Stimulated activated CD4-positive, alpha-beta T cell treated with anti-CD3 and anti-CD28 coated beads, Interleukin-2, amount 100 ng/mL, for 48 hours (primary cell): ENCODE results near the gene RNU7-1.

Experiments used
- DNase-seq, 2 donors: peaks; one replicate each; pipeline ENCODE4 v3.0.0-alpha.2; 2020

Gene RNU7-1

DNA sequence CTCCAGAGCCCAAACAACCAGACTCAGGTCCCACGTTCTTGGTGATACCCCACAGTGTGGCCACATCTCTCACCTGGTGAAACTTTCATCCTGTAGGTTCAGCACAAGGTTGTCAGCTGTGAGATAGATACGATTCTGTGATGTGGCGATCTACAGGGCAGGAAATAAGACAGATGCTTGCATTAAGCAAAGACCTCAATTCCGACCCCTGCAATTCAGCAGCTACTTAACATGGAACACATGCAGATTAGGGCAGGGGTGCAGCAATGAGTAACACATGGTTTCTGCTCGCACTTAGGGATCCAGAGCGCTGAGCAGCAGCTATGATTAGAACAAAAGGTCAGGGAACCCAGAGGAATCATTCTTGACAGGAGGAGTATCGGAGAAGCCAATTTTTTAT, 22.7 kb downstream of the RNU7-1 start:
- DNase-seq = no peak

DNA sequence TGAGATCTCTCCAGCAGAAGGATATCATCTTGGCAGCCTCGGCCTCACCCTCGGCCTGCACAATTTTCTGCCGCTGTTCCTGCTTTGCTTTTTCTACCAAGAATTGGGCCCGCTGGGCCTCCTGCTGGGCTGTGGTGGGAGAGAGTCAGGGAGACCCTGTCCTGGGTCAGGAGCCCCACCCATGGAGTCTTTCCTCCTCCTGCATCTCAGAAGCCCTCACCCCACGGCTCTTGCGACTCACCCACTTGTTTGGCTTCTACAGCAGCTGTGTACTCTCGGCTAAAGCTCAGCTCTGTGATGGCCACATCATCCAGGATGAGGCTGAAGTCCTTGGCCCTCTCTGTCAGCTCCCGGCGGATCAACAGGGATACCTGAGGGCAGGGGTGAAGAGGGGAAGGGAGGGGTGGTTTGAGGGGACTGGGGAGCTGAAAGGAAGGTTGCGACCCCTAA, 24.1 kb downstream of the RNU7-1 start:
- DNase-seq = no peak

- no peak for DNase-seq
Measured at GRCh38 chr12:6968426-6968825, 24.8 kb downstream of the RNU7-1 start.

DNA sequence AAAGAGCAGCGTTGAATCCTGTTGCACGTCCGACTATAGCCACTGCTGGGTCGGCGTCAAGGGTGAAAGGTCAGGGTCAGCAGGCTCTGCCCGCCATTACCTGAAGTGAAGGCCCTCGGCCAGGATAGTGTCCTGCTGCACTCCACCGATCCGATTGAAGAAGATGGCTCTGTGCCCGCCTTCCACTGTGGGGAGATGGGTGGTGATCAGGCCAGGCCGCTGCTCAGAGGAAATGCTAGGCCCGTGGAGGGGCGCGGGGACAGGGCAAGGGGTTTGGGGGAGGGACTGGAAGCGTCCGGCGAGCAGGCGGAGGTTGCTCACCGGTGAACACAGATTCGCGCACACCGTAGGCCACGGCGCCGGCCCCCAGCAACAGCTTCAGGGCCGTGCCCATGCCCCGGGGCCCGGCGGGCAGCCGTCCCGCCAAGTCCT, 26.5 kb downstream of the RNU7-1 start:
- no peak for DNase-seq

DNA sequence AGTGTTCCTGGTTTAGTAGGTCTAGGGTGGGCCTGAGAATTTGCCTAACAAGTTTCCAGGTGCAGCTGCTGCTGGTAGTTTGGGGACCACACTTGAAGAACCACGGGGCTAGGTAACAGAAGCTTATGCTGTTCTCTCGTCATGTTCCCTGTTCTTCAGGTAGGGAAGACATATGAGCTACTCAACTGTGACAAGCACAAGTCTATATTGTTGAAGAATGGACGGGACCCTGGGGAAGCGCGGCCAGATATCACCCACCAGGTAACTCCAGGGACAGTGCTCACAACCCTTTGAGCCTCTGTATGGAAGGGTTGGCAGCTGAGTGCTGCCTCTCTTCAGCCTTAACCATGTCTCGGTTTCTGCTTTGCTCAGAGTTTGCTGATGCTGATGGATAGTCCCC, 30.6 kb downstream of the RNU7-1 start:
- DNase-seq = no peak

DNA sequence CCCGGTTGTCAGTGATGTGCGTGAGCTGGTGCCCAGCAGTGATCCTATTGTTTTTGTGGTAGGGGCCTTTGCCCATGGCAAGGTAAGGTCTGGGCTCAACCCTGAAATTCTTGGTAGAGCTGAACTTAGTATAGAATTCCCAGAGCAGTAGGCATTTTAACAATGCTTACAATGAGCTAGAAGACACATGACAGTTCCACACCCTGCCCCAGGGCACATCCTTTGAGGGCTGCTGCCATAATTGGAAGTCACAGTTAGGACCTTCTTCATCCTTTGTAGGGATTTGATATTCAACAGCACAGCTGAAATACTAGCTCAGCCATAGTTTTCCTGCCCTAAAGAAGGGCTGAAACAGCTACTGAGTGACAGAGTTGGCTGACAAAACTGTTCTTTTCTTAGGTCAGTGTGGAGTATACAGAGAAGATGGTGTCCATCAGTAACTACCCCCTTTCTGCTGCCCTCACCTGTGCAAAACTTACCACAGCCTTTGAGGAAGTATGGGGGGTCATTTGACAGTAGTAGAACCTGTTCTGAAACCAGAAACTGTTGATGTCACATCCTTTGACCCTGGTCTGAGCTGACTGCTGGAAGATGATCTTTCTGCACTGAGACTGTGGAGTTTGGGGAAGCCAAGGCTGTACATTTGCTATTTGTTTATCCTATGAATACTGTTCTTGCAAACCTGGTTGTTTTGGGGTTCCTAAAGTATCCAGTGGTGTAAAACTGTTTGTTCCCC, 31.8 kb downstream of the RNU7-1 start:
- DNase-seq = no peak

GRCh38 chr12:6977653-6978052, 34.0 kb downstream of the RNU7-1 start:
- no peak for DNase-seq

DNA sequence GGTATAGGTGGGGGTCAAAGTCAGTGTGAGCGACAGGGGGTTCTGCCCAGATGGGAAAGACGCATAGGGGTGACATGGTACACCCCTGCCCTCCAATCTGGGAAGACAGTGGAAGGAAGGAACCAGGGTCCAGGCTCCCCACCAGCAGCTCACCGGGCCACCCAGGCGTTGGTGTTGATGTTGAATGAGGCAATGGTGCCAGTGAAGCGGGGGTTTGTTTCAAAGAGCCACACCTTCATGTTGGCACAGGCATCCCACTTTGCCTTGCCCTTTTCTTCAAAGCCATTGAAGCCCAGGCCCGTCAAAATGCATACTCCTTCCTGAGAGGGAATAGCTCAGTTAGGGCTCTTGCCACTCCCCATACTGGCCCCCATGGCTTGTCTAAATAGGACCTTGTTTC, 34.6 kb downstream of the RNU7-1 start:
- DNase-seq = no peak

DNA sequence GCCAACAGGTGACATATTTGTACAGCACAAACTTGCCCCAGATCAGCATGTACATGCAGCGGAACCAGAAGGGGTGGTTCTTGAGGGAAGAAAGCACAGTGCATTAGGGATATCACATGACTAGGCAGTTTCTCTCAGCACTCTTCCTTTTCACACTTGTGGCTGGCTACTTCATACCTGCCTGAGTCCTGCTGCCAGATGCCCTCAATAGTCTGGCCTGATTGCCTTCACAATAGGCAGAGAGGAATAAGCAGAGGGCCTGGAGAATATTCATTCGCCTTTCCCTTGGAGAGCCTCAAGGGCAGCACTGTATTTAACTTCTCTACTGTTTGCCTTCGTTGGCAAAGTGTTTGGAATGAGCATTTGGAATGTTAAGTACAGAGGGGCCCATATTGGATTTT, 35.0 kb downstream of the RNU7-1 start:
- no peak for DNase-seq

GRCh38 chr12:6979021-6979420, 35.4 kb downstream of the RNU7-1 start:
- DNase-seq = no peak

GRCh38 chr12:6979453-6979852, 35.8 kb downstream of the RNU7-1 start:
- no peak for DNase-seq

DNA sequence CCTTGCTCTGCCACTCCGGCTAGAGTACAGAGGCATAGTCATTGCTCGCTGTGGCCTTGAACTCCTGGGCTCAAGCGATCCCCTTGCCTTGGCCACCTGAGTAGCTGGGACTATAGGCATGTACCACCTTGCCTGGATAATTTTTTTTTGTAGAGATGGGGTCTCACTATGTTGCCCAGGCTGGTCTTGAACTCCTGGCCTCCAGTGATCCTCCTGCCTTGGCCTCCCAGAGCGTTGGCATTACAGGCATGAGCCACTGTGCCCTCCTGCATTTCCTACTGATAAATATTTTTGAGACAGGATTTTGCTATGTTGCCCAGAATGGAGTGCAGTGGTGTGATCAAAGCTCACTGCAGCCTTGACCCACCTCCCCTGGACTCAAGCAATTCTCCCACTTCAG, 36.5 kb downstream of the RNU7-1 start:
- DNase-seq = no peak

DNA sequence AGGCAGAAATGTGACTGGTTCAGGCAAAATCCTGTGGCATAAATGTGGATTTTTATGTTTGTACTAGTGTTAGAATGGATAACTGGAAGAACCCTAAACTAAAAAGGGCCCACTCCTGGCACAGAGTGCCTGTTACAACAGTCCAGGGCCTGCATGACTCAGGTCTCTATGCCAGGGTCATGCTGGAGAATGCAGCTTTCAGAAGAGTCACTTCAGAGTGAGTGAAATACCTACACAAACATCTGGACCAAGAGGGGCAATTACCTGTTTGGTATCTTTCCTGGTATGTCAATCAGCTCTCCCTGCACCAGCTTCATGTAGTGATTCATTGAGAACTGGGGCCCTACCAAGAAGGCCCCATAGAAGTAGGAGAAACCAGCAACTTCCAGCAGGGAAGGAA, 37.1 kb downstream of the RNU7-1 start:
- no peak for DNase-seq

- no peak for DNase-seq
Measured at GRCh38 chr12:6981152-6982052, 37.8 kb downstream of the RNU7-1 start.

DNA sequence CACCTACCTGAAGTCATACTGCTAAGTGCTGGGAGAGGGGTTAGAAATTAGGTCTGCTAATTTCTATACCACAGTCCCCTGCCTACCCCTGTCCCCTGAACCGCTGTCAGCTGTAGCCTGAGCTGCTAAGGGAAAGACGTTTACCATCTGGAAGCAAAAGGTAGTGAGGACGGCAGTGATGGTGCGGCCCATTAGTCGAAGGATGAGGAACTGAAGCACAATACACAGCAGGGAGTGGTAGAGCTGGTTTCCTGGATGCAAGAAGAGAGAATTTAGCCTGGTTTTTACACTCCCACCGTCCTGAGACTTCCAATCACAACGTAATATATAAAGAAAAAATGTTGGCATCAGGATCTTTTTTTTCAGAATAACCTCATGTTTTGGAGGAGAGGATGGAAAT, 38.9 kb downstream of the RNU7-1 start:
- DNase-seq = no peak

GRCh38 chr12:6987956-6988553, 44.4 kb downstream of the RNU7-1 start:
- DNase-seq = no peak
